ENCODE measurements around the gene ZFPM1.

DNA sequence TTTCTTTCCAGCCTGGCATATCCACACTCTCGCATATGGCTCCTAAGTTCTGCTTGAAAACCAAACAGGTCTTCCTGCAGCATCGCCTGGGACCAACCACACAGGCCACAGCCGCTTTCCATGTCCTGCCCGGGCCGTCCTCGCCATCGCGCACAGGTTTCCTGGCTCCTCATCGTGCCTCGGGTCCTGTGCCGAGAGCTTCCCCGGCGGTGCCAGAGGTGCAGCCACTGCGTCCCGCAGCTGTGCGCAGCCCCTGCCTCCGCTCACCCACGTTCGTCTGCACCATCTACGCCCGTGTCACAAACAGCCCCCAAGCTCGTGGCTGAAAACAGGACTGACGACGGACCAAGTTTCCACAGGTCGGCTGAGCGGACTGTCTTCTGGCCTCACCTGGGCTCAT lies 6.3 kb upstream of the ZFPM1 start:
- TF ChIP-seq YY1 (IDR thresholded peaks at IDR 0.05; ENCODE audit: insufficient read depth, insufficient read length) (no peak), ZNF274 (IDR thresholded peaks at IDR 0.05; ENCODE audit: low read depth, low read length) (no peak), SUZ12 (IDR thresholded peaks at IDR 0.05; ENCODE audit: extremely low read depth, insufficient read depth, insufficient read length) (no peak)
